SU-DHL-6 (cell line): Measurements from ENCODE around the gene RANBP3.

Source experiments
- CTCF ChIP-seq: fragments of 200-600 bp; sonication (generic); IDR thresholded peaks from one replicate; pipeline ENCODE4 v1.5.1; 2017; ENCODE audit warnings: antibody characterized with exemption, mild to moderate bottlenecking, low read length, moderate library complexity; ENCODE audit not compliant: insufficient read depth, poor library complexity, severe bottlenecking
- EZH2phosphoT487 ChIP-seq: fragments of 200-600 bp; sonication (generic), shearing (Covaris generic); conservative IDR thresholded peaks from 2 replicates; pipeline ENCODE4 v1.6.1; 2018; ENCODE audit warnings: mild to moderate bottlenecking, antibody characterized with exemption, low read length, moderate library complexity, mixed read lengths

DNA sequence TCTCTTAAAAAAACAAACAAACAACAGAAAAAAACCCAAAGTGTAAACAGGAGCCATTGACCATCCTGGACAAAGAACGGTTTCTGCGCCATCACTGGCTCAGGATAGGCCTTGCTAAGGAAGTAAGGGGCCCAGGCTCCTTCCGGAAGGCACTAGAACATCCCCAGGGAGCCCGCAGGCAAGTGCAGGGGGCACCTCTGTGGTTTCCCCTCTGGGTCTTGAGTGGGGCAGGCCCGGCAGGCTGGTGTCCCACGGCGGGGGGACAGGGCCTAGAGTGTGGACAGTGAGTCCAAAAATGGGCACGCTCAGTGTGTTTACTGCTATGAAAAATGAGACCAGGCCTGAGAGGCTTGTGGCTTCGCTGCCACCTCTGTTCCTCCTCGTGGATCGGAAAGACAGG, 14.8 kb upstream of the RANBP3 start:
- TF ChIP-seq CTCF = no peak
- TF ChIP-seq EZH2phosphoT487 = no peak
